Activated T-helper 1 cell treated with Interleukin-2 at 50 U/mL for 16 hours (primary cell): ENCODE results near the gene CAB39.

ENCODE experiments used
- DNase-seq: peaks from one replicate; pipeline ENCODE4 v3.0.0-alpha.2; 2020; ENCODE audit warnings: low read depth

The CAB39 gene

DNA sequence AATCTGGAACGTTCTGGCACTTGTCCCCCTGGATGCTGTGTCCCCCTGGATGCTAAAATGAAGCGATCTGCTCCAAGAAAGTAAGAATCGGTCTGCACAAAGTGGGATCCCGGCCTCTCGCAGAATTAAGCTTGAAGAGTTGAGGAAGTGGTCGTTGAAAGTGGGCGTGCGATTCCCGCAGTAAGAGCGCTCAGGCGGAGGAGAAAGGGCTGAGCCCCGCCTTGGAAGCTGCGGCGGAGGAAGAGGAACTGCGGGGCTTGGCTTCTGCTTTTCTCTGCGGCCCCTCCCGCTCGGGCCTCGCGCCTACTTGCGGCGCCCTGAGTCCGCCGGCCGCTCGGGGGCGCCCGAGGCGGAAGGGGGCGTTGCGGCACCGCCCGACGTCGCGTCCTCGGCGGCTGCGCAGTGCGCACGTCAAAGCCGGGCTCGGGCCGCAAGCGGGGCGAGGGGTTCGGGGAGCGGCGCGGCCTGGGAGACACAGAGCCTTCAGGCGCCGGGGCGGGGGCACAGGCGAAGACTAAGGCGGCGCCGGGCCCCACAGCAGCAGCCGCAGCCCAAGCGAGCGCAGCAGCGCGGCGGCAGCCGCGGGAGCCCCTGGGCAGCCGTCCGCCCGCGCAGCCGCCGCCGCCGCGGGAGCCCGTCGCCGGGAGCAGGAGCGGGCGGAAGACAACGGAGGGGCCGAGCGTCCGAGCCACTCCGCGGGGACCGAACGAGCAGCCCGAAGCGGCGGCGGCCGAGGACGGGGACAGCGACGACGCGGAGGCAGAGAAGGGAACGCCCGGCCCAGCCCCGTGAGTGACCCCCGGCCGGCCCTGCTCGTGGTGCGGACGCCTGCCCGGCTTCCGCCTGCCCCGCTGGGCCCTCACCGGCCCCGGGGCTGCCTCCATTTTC is at the start of gene CAB39:
CAB39 (plus strand) TSS at position 400 of the 888 bp plus-strand sequence. CDS start 47,160 bp downstream, outside the sequence.
- DNase-seq = peak; percentile 86

DNA sequence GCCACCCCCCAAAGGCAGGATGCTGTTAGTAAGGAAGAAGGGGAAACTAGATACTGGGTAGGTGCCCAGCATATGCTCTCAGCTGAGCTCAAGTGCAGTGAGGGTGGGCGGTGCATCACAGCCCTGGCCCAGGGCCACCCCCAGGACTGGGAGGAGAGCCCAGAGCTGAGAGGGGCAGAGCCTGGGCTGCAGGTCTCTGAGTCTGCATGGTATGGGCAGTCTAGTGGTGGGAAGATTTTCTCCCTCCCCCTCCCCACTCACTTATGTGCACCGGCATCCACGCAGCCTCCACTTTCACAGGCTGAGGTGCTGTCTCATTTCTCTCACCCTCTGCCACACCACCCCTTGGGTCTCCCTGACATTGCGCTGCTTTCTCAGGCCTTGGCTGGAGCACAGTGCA is 48.5 kb upstream of the CAB39 start:
- no peak for DNase-seq

DNA sequence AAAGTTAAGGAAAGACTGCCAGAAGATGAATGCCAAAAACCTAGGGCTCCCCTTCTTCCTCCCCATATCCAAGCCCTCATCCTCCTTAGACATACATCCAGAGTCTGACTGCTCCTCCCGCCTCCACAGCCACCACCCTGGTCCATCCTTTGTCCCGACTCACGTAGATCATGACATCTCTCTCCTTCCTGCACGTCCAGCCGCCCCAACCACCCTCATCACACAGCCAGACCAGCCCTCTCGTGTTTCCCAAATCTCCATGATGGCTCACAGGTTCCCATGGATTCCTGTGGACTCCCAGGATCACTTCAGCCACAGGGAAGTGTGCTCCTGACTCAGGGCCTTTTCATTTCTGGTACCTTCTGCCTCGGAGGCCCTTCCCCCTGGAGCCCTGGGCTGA is 47.8 kb upstream of the CAB39 start:
- no peak for DNase-seq

DNA sequence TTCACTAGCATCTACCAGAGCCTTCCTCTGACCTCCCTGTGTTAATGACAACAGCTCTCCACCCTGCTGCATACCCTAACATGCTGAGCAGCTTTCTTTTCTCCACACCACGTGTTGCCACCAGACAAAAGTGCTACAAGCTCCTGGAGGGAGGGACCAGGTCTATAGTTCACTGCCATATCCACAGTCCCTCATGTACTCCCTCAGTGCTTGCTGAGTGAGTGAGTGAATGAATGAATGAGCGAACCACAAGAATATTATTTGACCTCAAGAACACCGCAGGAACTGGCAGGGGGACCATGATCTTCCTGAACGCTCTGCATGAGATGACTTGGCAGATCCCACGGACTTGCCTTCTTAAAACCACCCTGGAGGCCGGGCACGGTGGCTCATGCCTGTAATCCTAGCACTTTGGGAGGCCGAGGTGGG is 47.4 kb upstream of the CAB39 start:
- no peak for DNase-seq

DNA sequence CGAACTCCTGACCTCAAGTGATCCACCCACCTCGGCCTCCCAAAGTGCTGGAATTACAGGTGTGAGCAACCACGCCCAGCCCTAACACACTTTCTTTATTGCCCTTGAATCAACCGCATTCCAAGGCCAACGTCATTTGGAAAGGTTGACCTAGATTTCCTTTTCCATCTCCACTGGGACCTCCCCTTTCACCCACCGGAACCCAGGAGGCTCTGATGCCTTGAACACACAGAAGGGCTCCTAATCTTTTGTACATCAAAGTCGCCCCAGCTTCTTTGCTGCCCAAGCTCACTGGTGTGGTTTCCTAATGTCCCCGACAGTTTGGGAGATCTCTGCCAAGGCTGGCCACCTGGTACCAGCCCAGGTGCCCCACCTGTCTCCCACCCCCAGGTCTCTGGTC is 46.2 kb upstream of the CAB39 start:
- no peak for DNase-seq

DNA sequence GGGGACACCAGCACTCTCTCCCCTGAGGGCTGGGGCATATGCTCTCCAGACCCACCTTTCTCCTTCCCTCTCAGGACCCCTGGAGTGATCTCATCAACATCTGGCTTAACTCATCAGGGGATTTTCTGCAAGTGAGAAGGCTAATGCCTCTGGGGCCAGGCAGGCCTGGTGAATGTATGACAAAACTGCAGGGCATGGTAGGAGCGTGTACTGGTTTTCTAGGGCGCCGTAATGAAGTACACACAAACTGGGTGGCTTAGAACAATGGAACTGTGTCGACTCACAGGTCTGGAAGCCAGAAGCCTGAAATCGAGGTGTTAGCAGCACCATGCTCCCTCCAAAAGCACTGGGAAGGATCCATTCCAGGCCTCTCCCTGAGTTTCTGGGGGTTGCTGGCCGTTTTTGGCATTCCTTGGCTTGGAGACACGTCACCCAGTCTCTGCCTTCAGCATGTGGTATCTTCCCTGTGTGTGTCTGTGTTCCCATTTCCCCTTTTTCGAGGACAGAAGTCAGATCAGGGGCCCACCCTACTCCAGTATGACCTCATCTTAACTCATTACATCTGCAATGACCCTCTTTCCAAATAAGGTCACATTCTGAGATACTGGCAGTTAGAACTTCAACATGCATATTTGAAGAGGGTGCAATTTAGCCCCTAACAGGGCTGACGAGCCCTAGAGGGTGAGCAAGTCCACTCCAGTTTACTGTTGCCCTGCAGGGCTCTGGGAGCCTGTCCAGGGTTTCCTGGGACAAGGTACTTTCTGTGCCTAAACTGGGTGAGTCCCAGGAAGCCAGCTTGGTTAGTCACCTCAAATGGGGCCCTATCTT is 45.5 kb upstream of the CAB39 start:
- DNase-seq = no peak

DNA sequence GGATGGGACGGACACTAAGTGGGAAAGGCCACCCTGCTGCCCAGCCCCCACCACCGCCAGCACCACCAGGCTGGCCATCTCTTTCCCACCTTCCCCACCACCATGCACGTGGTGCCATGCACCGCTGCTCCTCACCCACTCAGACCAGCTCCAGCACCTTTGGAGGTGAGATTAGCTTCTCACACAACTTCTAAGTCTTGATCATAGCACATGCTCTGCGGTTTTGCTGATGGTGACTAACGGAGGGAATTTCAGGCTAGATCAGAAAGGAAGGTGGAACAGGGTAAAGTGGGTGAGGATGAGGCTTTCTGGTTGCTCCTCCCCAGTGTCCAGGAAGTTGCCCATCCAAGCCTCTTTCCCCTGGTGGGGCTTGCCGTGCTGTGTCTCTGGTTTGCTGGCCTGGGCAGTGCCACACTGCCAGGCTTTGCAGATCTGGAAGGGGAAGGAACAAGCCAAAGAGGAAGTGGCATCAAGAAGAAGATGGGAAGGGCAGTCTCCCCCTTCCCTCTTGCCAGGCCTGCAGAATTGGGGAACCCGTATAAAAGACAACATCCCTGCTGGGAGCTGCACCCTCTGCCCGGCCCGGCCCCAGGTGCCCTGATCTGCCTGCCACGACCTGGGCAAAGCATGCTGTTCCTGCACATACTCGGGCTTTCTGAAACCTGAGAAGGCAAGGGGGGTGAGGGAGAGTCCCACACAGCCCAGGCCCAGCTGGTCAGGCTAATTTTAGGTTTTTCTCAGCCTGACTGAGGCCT is 44.3 kb upstream of the CAB39 start:
- DNase-seq = no peak

DNA sequence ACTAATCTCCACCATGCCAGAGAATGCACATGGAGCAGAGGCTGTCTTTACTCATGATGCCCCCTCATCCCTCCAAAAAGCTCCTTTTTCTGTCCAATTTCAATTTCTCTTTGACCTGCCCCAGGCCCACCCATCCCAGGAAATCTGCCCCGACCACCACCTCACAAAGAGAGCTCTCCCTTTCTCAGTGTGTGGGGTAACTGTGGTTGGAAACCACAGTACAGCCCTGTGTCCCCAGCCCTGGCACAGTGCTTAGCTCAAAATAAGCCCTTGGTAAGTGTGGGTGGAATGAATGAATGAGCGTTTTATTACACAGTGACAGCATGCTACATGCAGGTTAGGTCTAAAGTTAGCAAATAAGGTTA is 43.7 kb upstream of the CAB39 start:
- DNase-seq = no peak

DNA sequence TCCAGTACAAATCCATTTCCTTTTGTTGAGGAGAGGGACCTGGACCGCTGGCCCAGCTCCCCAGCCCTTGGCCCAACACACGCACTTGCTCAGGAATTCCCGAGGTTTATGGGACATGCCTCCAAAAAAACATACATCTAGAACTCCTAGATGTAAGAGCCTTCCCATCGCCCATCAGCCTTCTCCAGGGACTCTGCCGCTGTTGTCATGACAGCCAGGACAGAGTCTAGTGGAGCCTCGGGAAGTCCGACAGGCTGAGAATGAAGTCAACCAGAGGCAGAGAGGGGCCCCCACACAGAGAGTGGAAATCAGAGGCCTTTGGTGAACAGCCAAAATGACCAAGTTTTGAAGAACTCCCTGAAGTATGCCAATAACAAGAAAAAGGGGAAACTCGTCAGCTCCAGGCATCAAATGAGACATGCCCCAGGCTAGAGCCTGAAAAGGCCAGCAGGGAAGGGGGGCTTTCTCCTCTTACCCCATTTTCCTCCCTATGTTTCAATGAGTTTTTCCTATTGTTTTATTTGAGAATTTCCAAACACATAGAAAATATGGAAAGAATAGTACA is 43.2 kb upstream of the CAB39 start:
- no peak for DNase-seq

DNA sequence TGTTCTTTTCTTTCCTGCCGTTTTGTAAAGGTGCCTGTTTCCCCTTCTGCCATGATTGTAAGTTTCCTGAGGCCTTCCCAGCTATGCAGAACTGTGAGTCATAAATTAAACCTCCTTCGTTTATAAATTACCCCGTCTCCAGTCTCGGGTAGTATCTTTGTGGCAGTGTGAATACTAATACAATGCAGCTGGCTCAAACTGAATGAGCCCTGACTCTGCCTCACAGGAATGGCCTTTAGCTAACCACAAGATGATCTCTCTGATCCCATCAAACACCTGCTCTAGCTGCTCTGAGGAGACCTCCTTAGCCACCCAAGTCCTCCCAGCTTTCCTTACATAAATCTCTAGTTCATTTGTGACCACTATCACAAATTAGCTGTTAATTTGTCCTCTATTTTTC is 41.5 kb upstream of the CAB39 start:
- no peak for DNase-seq

DNA sequence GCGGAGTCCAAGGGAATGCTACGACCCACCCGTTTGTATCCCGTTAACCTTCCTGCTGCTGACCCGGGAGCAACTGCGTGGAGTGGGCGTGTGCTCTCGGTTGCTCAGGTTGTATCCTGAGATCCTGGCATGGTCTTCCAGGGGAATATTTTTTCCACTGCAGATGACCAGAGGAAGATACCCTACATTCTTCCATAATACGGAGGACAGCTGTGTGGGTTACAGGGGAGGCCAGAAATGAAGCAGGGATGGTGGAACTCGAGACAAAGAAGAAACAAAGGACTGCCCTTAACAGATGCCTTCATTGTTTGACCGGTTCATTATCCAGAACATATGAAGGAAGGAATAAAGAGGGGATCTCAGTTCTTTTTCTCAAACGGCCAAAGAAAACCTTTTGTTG is 39.8 kb upstream of the CAB39 start:
- no peak for DNase-seq

DNA sequence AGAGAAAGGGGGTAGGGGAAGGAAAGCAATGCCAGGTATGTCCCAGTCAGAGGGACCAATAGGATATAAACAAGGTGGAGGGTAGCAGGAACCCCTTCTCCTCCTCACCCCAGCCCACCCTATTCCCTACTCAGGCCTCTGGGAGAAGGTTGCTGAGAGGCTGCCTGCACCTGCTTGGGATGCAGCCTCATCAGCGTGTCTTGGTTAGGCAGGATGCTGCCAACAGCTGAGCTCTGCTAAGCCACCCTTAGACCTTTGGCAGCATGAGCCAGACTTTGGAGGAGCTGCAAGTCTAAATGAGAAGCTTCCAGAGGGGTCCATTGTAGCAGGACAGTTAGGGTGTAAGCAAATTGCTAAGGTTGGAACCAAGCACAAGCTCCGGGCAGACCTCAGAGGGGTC is 38.2 kb upstream of the CAB39 start:
- no peak for DNase-seq

DNA sequence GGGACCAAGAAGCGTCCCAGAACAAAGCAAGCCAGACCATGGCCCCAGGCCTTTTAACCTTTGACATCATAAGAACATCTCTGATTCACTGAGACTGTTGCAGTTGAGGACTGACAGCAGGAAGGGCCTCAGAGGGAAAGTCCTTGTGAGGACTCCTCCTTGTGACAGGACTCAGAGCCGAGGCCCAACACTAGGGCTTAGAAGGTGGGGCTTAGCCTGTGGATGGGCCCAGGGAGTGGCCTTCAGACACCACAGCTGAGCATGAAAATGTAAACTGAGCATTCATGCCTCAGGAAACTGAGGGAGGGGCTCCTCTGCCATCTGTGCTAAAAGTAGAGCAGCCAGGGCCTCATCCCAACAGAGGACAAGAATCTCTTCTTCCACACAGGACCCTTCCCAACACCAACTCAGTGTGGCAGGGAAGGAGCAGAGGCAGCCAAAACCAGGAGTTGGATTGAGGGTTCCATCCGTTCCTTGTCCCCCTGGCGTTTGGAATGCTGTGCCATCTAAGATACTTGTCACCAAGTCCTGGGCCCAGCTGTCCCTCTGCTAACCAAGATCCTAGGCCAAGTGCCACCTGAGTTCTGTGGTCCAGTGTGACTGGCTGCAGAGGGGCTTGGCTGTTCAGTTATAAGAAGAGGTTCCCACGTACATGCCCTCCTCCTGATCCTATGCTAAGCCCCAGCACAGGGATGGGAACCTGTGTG is 37.5 kb upstream of the CAB39 start:
- no peak for DNase-seq

DNA sequence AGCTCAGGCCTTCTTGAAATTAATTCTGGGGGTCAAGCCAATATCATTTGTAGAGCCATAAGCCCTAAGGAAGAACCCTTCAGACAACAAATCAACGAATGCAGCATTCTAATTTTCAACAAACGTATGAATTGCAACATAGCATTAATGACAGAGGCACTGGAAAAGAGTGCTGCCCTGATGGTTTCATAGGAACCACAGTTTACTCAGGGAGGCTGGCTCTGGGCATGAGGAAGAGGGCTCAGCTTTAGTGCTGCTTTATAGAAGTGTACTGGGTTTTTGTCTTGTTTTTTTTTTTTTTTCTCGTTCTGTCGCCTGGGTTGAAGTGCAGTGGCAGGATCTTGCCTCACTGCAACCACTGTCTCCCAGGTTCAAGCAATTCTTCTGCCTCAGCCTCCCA is 36.1 kb upstream of the CAB39 start:
- DNase-seq = no peak

DNA sequence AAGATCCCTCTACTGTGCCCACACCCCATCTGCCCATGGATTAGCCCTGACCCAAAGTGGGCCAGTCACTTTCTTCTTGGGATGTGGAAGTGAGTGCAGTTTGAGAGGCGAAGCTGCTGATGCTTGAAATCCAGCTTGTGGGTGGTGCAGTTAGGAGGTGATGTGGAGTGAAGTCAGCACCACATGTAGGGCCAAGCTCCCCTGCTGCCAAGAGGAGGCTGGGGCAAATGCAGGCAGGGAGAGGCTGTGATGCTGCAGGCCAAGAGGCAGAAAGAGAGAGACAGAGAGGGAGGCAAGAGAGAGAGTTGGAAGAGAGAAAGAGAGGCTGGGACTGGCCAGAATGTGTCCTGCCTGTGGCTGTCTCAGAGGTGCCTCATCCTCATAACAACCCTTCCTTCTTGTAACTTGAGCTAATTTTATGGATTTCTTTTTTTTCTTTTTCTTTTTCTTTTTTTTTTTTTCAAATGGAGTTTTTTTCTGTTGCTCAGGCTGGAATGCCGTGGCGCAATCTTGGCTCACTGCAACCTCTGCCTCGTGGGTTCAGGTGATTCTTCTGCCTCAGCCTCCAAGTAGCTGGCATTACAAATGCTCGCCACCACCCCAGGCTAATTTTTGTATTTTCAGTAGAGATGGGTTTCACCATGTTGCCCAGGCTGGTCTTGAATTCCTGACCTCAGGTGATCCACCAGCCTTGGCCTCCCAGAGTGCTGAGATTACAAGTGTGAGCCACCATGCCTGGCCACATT is 35.3 kb upstream of the CAB39 start:
- no peak for DNase-seq

DNA sequence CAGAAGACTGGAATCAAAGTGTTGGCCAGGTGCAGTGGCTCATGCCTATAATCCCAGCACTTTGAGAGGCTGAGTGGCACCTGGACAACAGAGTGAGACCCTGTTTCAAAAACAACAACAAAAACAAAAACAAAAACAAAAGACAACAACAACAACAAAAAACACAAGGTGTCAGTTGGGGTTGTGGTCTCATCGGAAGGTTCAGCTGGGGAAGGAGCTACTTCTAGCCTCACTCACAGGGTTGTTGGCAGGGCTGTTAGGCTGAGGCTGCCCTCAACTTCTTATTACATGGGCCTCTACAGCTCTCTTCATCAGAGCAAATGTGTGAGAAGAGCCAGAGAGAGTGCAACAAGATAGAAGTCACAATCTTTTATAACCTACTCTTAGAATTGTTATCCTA is 34.6 kb upstream of the CAB39 start:
- no peak for DNase-seq

DNA sequence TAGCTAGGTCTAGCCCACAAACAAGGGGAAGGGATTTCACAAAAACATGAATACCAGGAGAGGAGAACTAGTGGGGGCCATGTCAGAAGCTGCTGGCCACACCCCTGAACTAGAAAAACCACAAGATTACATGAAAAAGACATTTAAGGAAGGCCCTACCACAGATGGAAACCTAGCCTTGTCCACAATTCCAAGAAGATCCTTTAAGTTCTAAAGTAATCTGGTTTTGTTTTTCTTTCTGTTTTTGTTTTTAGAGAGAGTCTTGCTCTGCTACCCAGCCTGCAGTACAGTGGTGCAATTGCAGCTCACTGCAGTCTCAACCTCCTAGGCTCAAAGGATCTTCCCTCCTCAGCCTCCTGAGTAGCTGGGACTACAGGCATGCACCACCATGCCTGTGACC is 34.2 kb upstream of the CAB39 start:
- DNase-seq = no peak

DNA sequence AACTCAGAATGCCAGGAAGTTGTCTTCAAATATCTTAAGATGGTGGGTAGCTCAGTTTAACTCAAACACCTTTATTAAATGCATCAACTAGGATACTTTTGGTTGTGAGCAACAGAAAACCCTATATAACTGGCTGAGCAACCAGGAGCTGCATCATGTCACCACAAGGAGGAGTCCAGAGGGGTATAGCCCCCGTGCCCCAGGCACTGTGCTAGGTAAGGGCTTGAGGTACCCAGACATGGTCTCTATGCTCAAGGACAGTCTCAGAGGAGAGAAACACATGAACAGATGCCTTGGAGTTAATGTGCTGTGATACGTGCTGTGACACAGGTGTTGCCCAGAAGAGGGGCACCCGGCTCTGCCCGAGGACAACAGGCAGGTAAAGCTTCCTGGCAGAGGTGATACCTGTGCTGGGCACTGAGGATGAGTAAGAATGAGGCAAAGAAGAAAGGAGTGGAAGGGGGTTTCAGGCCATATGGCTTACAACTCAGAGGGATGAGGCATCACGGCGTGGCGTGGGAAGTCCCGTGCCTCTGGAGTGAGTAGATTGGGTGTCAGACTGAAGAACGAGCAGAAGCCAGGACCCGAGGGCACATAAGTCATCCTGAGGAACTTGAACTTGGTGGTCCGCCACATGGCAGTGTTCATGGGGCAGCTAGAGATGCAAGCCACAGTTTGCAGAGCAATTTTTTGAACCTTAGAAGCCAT is 32.0 kb upstream of the CAB39 start:
- no peak for DNase-seq

DNA sequence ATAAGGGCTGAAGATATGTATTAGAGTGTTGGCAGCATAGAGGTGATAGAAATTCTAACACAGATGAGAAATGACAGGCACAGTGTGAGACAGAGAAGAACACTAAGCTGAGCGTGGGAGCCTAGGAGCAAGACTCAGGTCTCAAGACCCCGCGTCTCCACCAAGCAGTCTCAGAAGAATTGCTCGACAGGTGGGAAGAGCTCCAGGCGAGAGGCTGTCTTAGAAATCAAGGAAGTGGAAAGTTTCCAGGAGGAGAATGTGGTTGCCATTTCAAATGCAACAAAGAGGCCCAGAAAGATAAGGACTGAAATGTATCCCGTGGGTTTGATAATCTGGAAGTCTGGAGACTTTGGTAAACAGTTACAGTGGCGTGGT is 31.5 kb upstream of the CAB39 start:
- DNase-seq = no peak

DNA sequence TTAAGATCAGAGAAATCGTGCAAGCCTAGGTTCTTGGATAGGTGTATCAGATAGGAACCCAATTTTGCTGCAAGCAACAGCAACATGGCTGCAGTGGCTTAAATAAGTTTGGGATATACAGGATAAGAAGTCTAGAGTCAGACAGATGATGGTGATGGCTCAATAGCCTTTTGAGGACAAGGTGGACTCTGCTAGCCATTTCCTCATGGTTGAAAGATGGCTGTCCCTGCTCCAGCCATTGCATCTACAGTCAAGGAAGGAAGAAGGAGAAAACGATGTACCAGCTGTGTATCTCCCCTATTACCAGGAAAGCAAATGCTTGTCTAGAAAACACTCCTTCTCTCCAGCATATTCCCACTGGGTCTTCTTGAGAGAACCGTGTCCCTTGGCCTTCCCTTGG is 30.1 kb upstream of the CAB39 start:
- no peak for DNase-seq
